IMR-90 (cell line): ENCODE measurements around the gene VRK2. TPM values are rescaled to one million over a fixed set of nuclear protein-coding genes. Genes with fewer than 3 reads are reported as not detected.
A peak's percentile ranks its signal among the peaks of the same experiment; 100 is the strongest.

Experiments
- ATAC-seq: fragments of 200-7000 bp; cut with Tn5 transposase; 2 replicates; pipeline ENCODE4 v1.9.1; 2020; ENCODE audit warnings: low read depth, mild to moderate bottlenecking, moderate library complexity
- BruUV-seq: library from RNA; stranded (reverse); fragments of 400-500 nt; replicated peaks from 2 replicates; lab custom pipeline; 2021; lab: Mats Ljungman, UMichigan
- CTCF ChIA-PET: fragments of 300-600 bp; formaldehyde crosslinking; extraction: SDS; loops from one replicate; lab custom pipeline; 2021; ENCODE audit warnings: antibody characterized with exemption; lab: Yijun Ruan, JAX
- POLR2A ChIA-PET: fragments of 300-600 bp; sonication (Branson Sonifier 250); formaldehyde crosslinking; loops from one replicate; lab custom pipeline; 2022; ENCODE audit warnings: antibody characterized with exemption; ENCODE audit not compliant: unreplicated experiment; lab: Charles Lee
- DNase-seq: peaks from one replicate; pipeline ENCODE4 v3.0.0; 2013
- H2AFZ ChIP-seq: replicated peaks from 2 replicates; pipeline ENCODE3; 2013; ENCODE audit warnings: low read length, mild to moderate bottlenecking; ENCODE audit not compliant: poor library complexity
- H2AK5ac ChIP-seq: 2 replicates; pipeline ENCODE4 v1.6.1; 2013; ENCODE audit warnings: low read depth, low read length, inconsistent platforms
- H2AK9ac ChIP-seq: replicated peaks from 2 replicates; pipeline ENCODE3; 2013; ENCODE audit warnings: mild to moderate bottlenecking, low read depth, low read length, moderate library complexity; ENCODE audit not compliant: poor library complexity
- H2BK120ac ChIP-seq: 2 replicates; pipeline ENCODE4 v1.6.1; 2013; ENCODE audit warnings: low read depth, low read length, inconsistent platforms
- H2BK15ac ChIP-seq: 3 replicates; pipeline ENCODE4 v1.6.1; 2013; ENCODE audit warnings: low read depth, low read length, inconsistent platforms
- H2BK20ac ChIP-seq: 2 replicates; pipeline ENCODE4 v1.6.1; 2013; ENCODE audit warnings: low read depth, mild to moderate bottlenecking, inconsistent platforms, low read length, moderate library complexity
- H2BK5ac ChIP-seq: 2 replicates; pipeline ENCODE4 v1.6.1; 2013; ENCODE audit warnings: mild to moderate bottlenecking, low read depth, low read length, inconsistent platforms; ENCODE audit not compliant: poor library complexity, severe bottlenecking
- H3K14ac ChIP-seq: replicated peaks from 2 replicates; pipeline ENCODE4 v1.6.1; 2013; ENCODE audit warnings: low read depth, low read length, inconsistent platforms
- H3K18ac ChIP-seq: 2 replicates; pipeline ENCODE4 v1.6.1; 2013; ENCODE audit warnings: low read depth, low read length, control low read depth
- H3K23ac ChIP-seq: 2 replicates; pipeline ENCODE4 v1.6.1; 2013; ENCODE audit warnings: low read depth, low read length, inconsistent platforms
- H3K27ac ChIP-seq: 2 replicates; pipeline ENCODE4 v1.5.1; 2013; ENCODE audit warnings: mild to moderate bottlenecking, control low read depth, low read length; ENCODE audit not compliant: insufficient read depth
- H3K27me3 ChIP-seq: 2 replicates; pipeline ENCODE4 v1.6.1; 2013; ENCODE audit warnings: low read length; ENCODE audit not compliant: control insufficient read depth, insufficient read depth
- H3K36me3 ChIP-seq: 2 replicates; pipeline ENCODE4 v1.6.1; 2013; ENCODE audit warnings: low read length, mixed read lengths; ENCODE audit not compliant: control insufficient read depth, insufficient read depth
- H3K4ac ChIP-seq: 2 replicates; pipeline ENCODE4 v1.6.1; 2013; ENCODE audit warnings: low read depth, low read length, inconsistent platforms
- H3K4me1 ChIP-seq: 2 replicates; pipeline ENCODE4 v1.6.1; 2013; ENCODE audit warnings: low read length, mixed read lengths; ENCODE audit not compliant: control insufficient read depth, insufficient read depth
- H3K4me2 ChIP-seq: 2 replicates; pipeline ENCODE4 v1.6.1; 2013; ENCODE audit warnings: low read depth, mild to moderate bottlenecking, control low read depth, low read length, moderate library complexity
- H3K4me3 ChIP-seq: 2 replicates; pipeline ENCODE4 v1.5.1; 2013; ENCODE audit warnings: low read depth, mild to moderate bottlenecking, control low read depth, low read length, moderate library complexity; ENCODE audit not compliant: insufficient read depth
- H3K56ac ChIP-seq: 2 replicates; pipeline ENCODE4 v1.6.1; 2013; ENCODE audit warnings: low read length, inconsistent platforms; ENCODE audit not compliant: insufficient read depth; ENCODE audit errors: extremely low read depth
- H3K79me1 ChIP-seq, 2 experiments: 2 replicates each; pipeline ENCODE4 v1.6.1; 2013; ENCODE audit warnings: low read length in 2 of 2, inconsistent platforms in 1 of 2, low read depth in 1 of 2
- H3K9ac ChIP-seq: 2 replicates; pipeline ENCODE4 v1.6.1; 2013; ENCODE audit warnings: low read depth, low read length, control low read depth
- H3K9me1 ChIP-seq: 2 replicates; pipeline ENCODE4 v1.6.1; 2013; ENCODE audit warnings: low read length, inconsistent platforms; ENCODE audit not compliant: insufficient read depth
- H3K9me3 ChIP-seq: 2 replicates; pipeline ENCODE4 v1.6.1; 2013; ENCODE audit warnings: low read length; ENCODE audit not compliant: control insufficient read depth, insufficient read depth
- H4K20me1 ChIP-seq: 2 replicates; pipeline ENCODE4 v1.6.1; 2013; ENCODE audit warnings: low read length, inconsistent platforms; ENCODE audit not compliant: insufficient read depth
- H4K5ac ChIP-seq: 2 replicates; pipeline ENCODE4 v1.6.1; 2013; ENCODE audit warnings: mild to moderate bottlenecking, low read depth, low read length, control low read depth
- H4K8ac ChIP-seq, 2 experiments: 2 replicates each; pipeline ENCODE4 v1.6.1; 2013; ENCODE audit warnings: low read depth in 2 of 2, low read length in 2 of 2, control low read depth in 1 of 2, inconsistent platforms in 1 of 2
- H4K91ac ChIP-seq: 2 replicates; pipeline ENCODE4 v1.6.1; 2013; ENCODE audit warnings: low read depth, low read length, inconsistent platforms; ENCODE audit not compliant: insufficient read depth
- BHLHE40 ChIP-seq: fragments of 150-350 bp; IDR thresholded peaks from 2 replicates; pipeline ENCODE4 v1.6.1; 2016; ENCODE audit warnings: mild to moderate bottlenecking, low read depth, low read length
- CHD1 ChIP-seq: IDR thresholded peaks from 2 replicates; pipeline ENCODE4 v1.6.1; 2012; ENCODE audit warnings: low read depth, low read length, improper control_type of control experiment
- ELK1 ChIP-seq: fragments of 150-350 bp; IDR thresholded peaks from 2 replicates; pipeline ENCODE4 v1.6.1; 2016; ENCODE audit warnings: low read depth, mild to moderate bottlenecking, low read length, moderate library complexity, borderline replicate concordance
- MAFK ChIP-seq: IDR thresholded peaks from 2 replicates; pipeline ENCODE4 v1.6.1; 2012; ENCODE audit warnings: low read depth, low read length, improper control_type of control experiment
- POLR2A ChIP-seq: IDR thresholded peaks from 2 replicates; pipeline ENCODE4 v1.6.1; 2012; ENCODE audit warnings: mild to moderate bottlenecking, low read depth, low read length
- RFX5 ChIP-seq: IDR thresholded peaks from 2 replicates; pipeline ENCODE4 v1.8.0; 2012; ENCODE audit warnings: low read depth, mild to moderate bottlenecking, low read length, moderate library complexity
- SMC3 ChIP-seq: fragments of 150-350 bp; IDR thresholded peaks from 2 replicates; pipeline ENCODE4 v1.6.1; 2016; ENCODE audit warnings: low read depth, mild to moderate bottlenecking, antibody characterized with exemption, low read length, moderate library complexity
- WGBS, 2 experiments: methylation state at CpG; one replicate each; pipeline versions ENCODE4 v1.1.5 to v1.1.7; 2013; ENCODE audit warnings: missing lambda C conversion rate in 2 of 2; ENCODE audit not compliant: insufficient read length in 1 of 2; ENCODE audit errors: extremely low coverage in 2 of 2; 5-methylcytosine and 5-hydroxymethylcytosine counted together
- dilution Hi-C: fragments of 300-500 bp; cut with HindIII; formaldehyde crosslinking; loops from one replicate; pipeline ENCODE4 v1.14.3; 2018; ENCODE audit warnings: low sequenced_read_pairs; ENCODE audit not compliant: unreplicated experiment
- in situ Hi-C: fragments of 300-500 bp; cut with MboI; formaldehyde crosslinking; loops from 3 replicates; pipeline ENCODE4 v1.14.3; 2019; ENCODE audit warnings: low sequenced_read_pairs, inconsistent platforms, mixed read lengths
- intact Hi-C: fragments of 100-400 bp; cut with micrococcal nuclease; formaldehyde crosslinking; loops from 2 replicates; pipeline ENCODE4 v1.10.0; 2022
- polyA plus RNA-seq, 3 experiments: library from polyadenylated mRNA; depleted of rRNA; stranded (reverse); fragments of >200 nt; gene quantifications; 2 replicates each; pipeline ENCODE4 v1.2.3, GENCODE V29; 2012; ENCODE audit warnings: low replicate concordance in 1 of 3
- total RNA-seq: library from RNA; depleted of rRNA; stranded (reverse); fragments of >200 nt; gene quantifications from 2 replicates; pipeline ENCODE4 v1.2.3, GENCODE V29; 2012

The VRK2 gene
- total and polyA plus RNA-seq, 2 of the 4 experiments (the other 2 are of a cell fraction) = 12.2 to 22.8 TPM

DNA sequence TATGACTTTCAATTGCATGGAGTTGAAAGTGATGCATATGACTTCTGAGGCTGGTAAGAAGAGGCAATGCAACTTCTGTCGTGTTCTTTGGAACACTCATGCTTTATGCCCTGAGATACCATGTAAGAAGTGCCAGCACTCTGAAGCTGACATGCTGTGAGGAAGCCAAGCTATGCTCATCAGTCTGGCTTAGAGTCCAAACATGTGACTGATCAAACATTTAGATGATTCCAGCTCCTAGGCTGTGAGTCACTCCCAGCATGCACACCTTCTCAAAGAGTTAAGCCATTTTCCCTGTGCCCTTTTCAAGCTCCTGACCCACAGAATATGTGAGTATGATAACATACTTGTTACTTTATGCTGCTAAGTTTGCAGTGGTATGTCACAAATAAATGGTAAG, 15.8 kb upstream of the VRK2 start:
- CTCF ChIA-PET = interaction anchor here (1.4 kb wide), 1 partner anchor 77 kb away, joined by 3 read pairs; no protein-coding TSS in a partner anchor
- ATAC-seq (peak; percentile 36), DNase-seq (peak; percentile 57)

More for the DNA sequence above, 15.8 kb upstream of the VRK2 start:
- H2AK5ac ChIP-seq = peak overlapping the region; percentile 22; the same call in 1 of the 2 replicates
- no peak overlapping the region for H3K56ac ChIP-seq
- peaks cover 4% of the 10 kb centered on the region for H3K9me3 ChIP-seq
- peak overlapping the region; percentile 41; the same call in 2 of the 3 replicates for H2BK15ac ChIP-seq
- H4K5ac ChIP-seq = peak overlapping the region; percentile 37; the same call in 1 of the 2 replicates
- POLR2A ChIA-PET = no interaction called here
- no peaks in the 10 kb centered on the region for H4K20me1 ChIP-seq
- dilution Hi-C loops = no loop called here
- no peak overlapping the region for H2AFZ ChIP-seq
- H3K18ac ChIP-seq = peak overlapping the region; percentile 78; the same call in 1 of the 2 replicates
- no peak overlapping the region for H3K27ac ChIP-seq
- H3K79me1 ChIP-seq = no peaks in the 10 kb centered on the region
- H2AK9ac ChIP-seq = no peak overlapping the region
- H3K14ac ChIP-seq = peak overlapping the region; percentile 2; the same call in 1 of the 2 replicates
- no peaks in the 10 kb centered on the region for H3K27me3 ChIP-seq
- H3K9me1 ChIP-seq = peaks cover 7% of the 10 kb centered on the region; the same call in 1 of the 2 replicates
- no peaks in the 10 kb centered on the region for H3K36me3 ChIP-seq
- H2BK5ac ChIP-seq = peak overlapping the region; percentile 99
- intact Hi-C loops = no loop called here
- peak overlapping the region; percentile 65 for H2BK120ac ChIP-seq
- H4K8ac ChIP-seq = no peak overlapping the region
- peaks cover 6% of the 10 kb centered on the region for H3K4me1 ChIP-seq
- TF ChIP-seq MAFK (no peak), SMC3 (no peak), POLR2A (no peak), CHD1 (no peak), ELK1 (no peak), BHLHE40 (no peak), RFX5 (no peak)
- BruUV-seq = no TSS peak
- no peak overlapping the region; the same call in 1 of the 2 replicates for H3K4me2 ChIP-seq
- in situ Hi-C loops = no loop called here
- no peak overlapping the region for H3K9ac ChIP-seq
- no peak overlapping the region for H3K23ac ChIP-seq
- H3K4me3 ChIP-seq = no peak overlapping the region
- peak overlapping the region; percentile 58 for H2BK20ac ChIP-seq
- H3K4ac ChIP-seq = peak overlapping the region; percentile 73
- WGBS, 2 experiments = no CpG with 5 or more reads among the region's 1 CpG
- peak overlapping the region; percentile 46; the same call in 1 of the 2 replicates for H4K91ac ChIP-seq
